ENCODE data around the gene TTC39A.

Gene TTC39A

DNA sequence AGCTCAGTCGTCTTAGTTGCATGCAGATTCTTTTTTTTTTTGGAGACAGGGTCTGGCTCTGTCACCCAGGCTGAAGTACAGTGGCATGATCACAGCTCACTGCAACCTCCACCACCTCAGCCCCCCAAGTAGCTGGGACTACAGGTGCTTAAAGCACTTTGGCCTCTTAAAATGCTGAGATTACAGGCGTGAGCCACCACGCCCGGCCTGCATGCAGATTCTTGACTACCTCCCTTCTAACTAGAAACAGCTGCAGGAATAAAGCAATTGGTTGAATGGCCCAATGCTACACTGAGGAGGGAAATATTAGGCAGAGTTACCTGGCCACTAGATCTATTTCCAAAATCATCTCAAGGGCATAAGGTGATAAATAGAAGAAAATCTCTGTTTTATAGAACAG lies 29.5 kb upstream of the TTC39A start:
- no peak overlapping the region for H3K4me3 ChIP-seq (replicated peaks; ENCODE audit: low read depth, low read length)
- no peak for DNase-seq (ENCODE audit: extremely low read depth, low read depth)
- TF ChIP-seq, protein P1, sequence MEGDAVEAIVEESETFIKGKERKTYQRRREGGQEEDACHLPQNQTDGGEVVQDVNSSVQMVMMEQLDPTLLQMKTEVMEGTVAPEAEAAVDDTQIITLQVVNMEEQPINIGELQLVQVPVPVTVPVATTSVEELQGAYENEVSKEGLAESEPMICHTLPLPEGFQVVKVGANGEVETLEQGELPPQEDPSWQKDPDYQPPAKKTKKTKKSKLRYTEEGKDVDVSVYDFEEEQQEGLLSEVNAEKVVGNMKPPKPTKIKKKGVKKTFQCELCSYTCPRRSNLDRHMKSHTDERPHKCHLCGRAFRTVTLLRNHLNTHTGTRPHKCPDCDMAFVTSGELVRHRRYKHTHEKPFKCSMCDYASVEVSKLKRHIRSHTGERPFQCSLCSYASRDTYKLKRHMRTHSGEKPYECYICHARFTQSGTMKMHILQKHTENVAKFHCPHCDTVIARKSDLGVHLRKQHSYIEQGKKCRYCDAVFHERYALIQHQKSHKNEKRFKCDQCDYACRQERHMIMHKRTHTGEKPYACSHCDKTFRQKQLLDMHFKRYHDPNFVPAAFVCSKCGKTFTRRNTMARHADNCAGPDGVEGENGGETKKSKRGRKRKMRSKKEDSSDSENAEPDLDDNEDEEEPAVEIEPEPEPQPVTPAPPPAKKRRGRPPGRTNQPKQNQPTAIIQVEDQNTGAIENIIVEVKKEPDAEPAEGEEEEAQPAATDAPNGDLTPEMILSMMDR (IDR thresholded peaks at IDR 0.05; ENCODE audit: low read depth, low read length, missing control alignments): no peak

DNA sequence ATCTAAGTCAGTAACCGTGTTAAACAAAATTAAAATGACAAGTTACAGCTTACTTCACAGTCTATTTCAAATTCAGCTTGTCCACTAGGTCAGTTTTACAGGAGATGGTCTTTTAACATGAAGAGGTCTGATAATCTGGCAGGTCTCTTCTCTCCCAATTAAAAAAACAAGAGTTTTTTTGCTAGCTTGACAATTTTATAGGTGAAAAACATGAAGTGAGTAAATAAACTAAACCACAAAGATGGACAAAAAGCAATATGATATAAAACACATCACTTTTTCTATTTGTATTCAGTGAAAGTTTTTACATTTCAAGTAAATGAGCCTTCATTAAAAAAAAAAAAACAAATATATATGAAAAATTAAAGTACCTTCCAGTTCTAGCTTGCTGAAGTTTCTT lies 25.0 kb upstream of the TTC39A start:
- TF ChIP-seq, protein P1 (IDR thresholded peaks at IDR 0.05; ENCODE audit: low read depth, low read length, missing control alignments): no peak
- no peak for DNase-seq (ENCODE audit: extremely low read depth, low read depth)

DNA sequence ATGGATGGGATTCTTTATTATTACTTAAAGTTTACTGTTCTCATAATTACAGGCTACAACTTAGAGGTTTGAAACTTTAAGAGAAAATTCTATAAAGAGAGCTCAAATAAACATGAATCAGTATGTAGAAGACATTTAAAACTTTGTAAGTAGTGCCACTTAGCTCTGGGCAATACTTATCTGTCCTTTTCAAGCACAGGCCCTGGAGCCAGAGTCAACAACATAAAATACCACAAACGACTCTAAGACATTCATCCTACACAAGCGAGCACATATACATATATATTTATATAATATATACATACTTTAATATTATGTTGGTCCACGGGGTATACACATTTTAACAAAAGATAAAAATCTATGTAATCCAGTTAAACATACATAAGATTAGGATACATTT lies 24.1 kb upstream of the TTC39A start:
- TF ChIP-seq, protein P1 (IDR thresholded peaks at IDR 0.05; ENCODE audit: low read depth, low read length, missing control alignments): no peak
- no peak overlapping the region for H3K4me3 ChIP-seq (replicated peaks; ENCODE audit: low read depth, low read length)
- no peak for DNase-seq (ENCODE audit: extremely low read depth, low read depth)

More for the DNA sequence above, 25.0 kb upstream of the TTC39A start:
- H3K4me3 ChIP-seq (replicated peaks; ENCODE audit: low read depth, low read length): no peak overlapping the region

DNA sequence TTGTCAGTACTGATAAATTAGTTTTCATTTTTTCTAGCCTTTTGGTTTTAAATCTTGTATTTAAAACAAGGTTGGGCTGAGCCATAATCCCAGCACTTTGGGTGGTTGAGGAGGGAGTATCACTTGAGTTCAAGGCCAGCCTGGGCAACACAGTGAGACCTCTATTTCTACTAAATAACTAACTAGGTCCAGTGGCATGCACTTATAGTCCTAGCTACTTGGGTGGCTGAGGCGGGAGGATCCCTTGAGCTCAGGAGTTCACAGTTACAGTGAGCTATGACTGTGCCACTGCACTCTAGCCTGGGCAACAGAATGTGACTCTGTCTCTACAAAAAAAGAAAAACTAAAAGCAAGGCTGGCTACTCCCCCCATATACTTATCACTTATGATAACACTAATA lies 21.5 kb upstream of the TTC39A start:
- H3K4me3 ChIP-seq (replicated peaks; ENCODE audit: low read depth, low read length): no peak overlapping the region
- DNase-seq (ENCODE audit: extremely low read depth, low read depth): no peak
- TF ChIP-seq, protein P1 (IDR thresholded peaks at IDR 0.05; ENCODE audit: low read depth, low read length, missing control alignments): no peak

DNA sequence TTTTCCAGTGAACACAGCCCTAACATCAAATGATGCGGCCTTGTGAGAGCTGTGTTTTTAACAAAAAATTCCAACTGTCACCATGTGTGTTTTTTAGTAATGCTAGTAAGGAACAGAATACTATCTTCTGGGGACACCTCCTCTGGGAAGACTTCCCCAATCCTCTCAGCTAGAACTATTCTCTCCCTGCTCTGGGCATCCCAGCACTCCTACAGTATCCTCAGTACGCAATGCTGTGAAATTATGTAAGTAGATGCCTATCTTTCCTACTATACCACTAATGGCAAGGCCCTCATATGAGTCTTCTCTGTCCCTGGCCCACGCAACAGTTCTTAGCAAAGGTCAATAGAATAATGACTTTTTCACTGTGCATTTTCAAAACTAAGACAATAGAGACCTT lies 19.5 kb upstream of the TTC39A start:
- TF ChIP-seq, protein P1 (IDR thresholded peaks at IDR 0.05; ENCODE audit: low read depth, low read length, missing control alignments): no peak
- no peak for DNase-seq (ENCODE audit: extremely low read depth, low read depth)
- H3K4me3 ChIP-seq (replicated peaks; ENCODE audit: low read depth, low read length): no peak overlapping the region

DNA sequence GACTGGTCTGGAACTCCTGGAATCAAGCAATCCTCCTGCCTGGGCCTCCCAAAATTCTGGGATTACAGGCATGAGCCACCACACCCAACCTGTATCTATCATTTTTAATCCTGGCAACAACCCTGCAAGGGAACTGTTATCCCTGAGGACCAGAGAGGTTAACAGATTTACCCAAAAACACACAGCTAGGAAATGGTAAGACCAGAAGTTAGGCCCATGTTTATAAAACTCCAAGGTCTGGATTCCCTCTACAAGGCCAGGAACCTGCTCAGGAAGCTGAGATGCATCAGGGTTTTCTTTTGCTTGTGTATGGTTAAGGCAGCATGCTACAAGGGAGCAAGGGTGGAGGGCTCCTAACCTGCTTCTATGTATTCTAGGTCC lies 17.8 kb upstream of the TTC39A start:
- TF ChIP-seq, protein P1 (IDR thresholded peaks at IDR 0.05; ENCODE audit: low read depth, low read length, missing control alignments): no peak
- H3K4me3 ChIP-seq (replicated peaks; ENCODE audit: low read depth, low read length): no peak overlapping the region
- no peak for DNase-seq (ENCODE audit: extremely low read depth, low read depth)

DNA sequence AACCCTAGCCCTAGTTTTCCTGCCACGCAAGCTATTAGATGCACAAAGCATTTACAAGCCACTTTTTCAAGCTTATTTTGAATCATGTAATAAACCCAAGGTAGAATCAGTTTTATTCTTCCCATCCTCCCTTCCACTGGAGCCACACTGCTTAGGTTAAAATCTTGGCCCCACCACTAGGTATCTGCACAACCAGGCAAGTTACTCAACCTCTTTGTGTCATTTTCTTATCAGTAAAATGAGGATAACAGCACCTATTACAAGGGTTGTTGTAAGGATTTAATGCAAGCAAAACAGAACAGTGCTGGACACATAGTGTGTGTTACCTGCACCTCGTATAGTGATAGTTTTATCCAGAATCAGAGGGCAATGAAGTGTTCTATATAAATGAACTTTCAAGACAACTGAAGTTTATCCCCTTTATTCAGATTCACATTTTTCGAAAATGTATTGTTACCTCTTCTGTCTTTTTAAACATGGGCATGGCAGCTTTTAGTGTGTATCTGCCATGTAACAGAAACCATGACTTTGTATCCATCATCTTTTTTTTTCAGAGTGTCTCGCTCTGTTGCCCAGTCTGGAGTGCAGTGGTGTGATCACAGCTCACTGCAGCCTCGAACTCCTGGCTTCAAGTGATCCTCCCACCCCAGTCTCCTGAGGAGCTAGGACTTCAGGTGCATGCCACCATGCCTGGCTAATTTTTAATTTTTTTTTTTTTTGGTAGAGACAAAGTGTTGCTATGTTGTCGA lies 17.2 kb upstream of the TTC39A start:
- H3K4me3 ChIP-seq (replicated peaks; ENCODE audit: low read depth, low read length): no peak overlapping the region
- TF ChIP-seq, protein P1 (IDR thresholded peaks at IDR 0.05; ENCODE audit: low read depth, low read length, missing control alignments): no peak
- no peak for DNase-seq (ENCODE audit: extremely low read depth, low read depth)
